CD14-positive monocyte (primary cell): ENCODE results near the gene MED20. TPM values are rescaled to one million over a fixed set of nuclear protein-coding genes. Genes with fewer than 3 reads are reported as not detected.

Source experiments
- DNase-seq, 3 donors: peaks; one replicate each; pipeline ENCODE4 v3.0.0-alpha.2; 2011 to 2022
- H2AFZ ChIP-seq: 2 replicates; pipeline ENCODE4 v1.6.0; 2012; ENCODE audit warnings: mild to moderate bottlenecking, low read depth, low read length, inconsistent platforms; ENCODE audit not compliant: insufficient read depth, poor library complexity, severe bottlenecking
- H3K27ac ChIP-seq, 2 donors: 1 replicate in 1 of 2; 2 replicates in 1 of 2; pipeline ENCODE4 v1.5.1; 2012 to 2013; ENCODE audit warnings: low read length in 2 of 2, control low read depth in 1 of 2, inconsistent platforms in 1 of 2, low read depth in 1 of 2, mild to moderate bottlenecking in 1 of 2
- H3K27me3 ChIP-seq, 2 donors: one replicate each; pipeline versions ENCODE4 v1.6.0 to v1.6.1; 2011 to 2013; ENCODE audit warnings: low read length in 2 of 2; ENCODE audit not compliant: control insufficient read depth in 2 of 2, insufficient read depth in 2 of 2
- H3K36me3 ChIP-seq, 2 donors: replicated peaks in 1 of 2; 1 replicate in 1 of 2; 2 replicates in 1 of 2; pipeline versions ENCODE4 v1.5.1 to v1.6.1; 2012 to 2013; ENCODE audit warnings: low read length in 2 of 2, control low read depth in 1 of 2, inconsistent platforms in 1 of 2, mild to moderate bottlenecking in 1 of 2; ENCODE audit not compliant: insufficient read depth in 2 of 2, control insufficient read depth in 1 of 2
- H3K4me1 ChIP-seq, 2 donors: 1 replicate in 1 of 2; 2 replicates in 1 of 2; pipeline versions ENCODE4 v1.5.1 to v1.6.1; 2012 to 2013; ENCODE audit warnings: low read length in 2 of 2, control low read depth in 1 of 2, inconsistent platforms in 1 of 2, mild to moderate bottlenecking in 1 of 2, moderate library complexity in 1 of 2; ENCODE audit not compliant: insufficient read depth in 2 of 2, control insufficient read depth in 1 of 2
- H3K4me2 ChIP-seq: replicated peaks from 2 replicates; pipeline ENCODE3; 2012; ENCODE audit warnings: low read length, moderate library complexity, mild to moderate bottlenecking; ENCODE audit not compliant: poor library complexity, severe bottlenecking; ENCODE audit errors: extremely low read depth
- H3K4me3 ChIP-seq, 3 experiments: fragments of 200-600 bp in 1 of 3; sonication (generic) in 1 of 3; replicated peaks in 1 of 3; 1 replicate in 2 of 3; 2 replicates in 1 of 3; pipeline ENCODE4 v1.5.1; 2011 to 2013; ENCODE audit warnings: low read length in 3 of 3, mild to moderate bottlenecking in 3 of 3, control low read depth in 2 of 3, low read depth in 2 of 3, inconsistent platforms in 1 of 3, moderate library complexity in 1 of 3
- H3K79me2 ChIP-seq: 2 replicates; pipeline ENCODE4 v1.6.0; 2012; ENCODE audit warnings: mild to moderate bottlenecking, control low read depth, inconsistent platforms, low read length, moderate library complexity; ENCODE audit not compliant: insufficient read depth
- H3K9ac ChIP-seq: 2 replicates; pipeline ENCODE4 v1.6.0; 2017; ENCODE audit warnings: low read length, mild to moderate bottlenecking; ENCODE audit not compliant: insufficient read depth, poor library complexity, severe bottlenecking
- H3K9me3 ChIP-seq, 2 donors: replicated peaks in 1 of 2; 1 replicate in 1 of 2; 2 replicates in 1 of 2; pipeline versions ENCODE4 v1.5.1 to v1.6.1; 2012 to 2013; ENCODE audit warnings: low read length in 2 of 2, control low read depth in 1 of 2; ENCODE audit not compliant: control insufficient read depth in 1 of 2, insufficient read depth in 1 of 2
- H4K20me1 ChIP-seq: 2 replicates; pipeline ENCODE4 v1.6.0; 2012; ENCODE audit warnings: mild to moderate bottlenecking, low read length, control low read depth, moderate library complexity; ENCODE audit not compliant: insufficient read depth
- H3K27ac Mint-ChIP-seq, 7 donors: one replicate each; pipeline ENCODE4 v1.8.0; 2020; ENCODE audit warnings: mild to moderate bottlenecking in 7 of 7, mixed read lengths in 7 of 7, moderate library complexity in 6 of 7, inconsistent platforms in 2 of 7
- H3K27me3 Mint-ChIP-seq, 3 donors: one replicate each; pipeline ENCODE4 v1.8.0; 2021 to 2022; ENCODE audit warnings: low read depth in 3 of 3, mild to moderate bottlenecking in 3 of 3, mixed read lengths in 3 of 3, moderate library complexity in 3 of 3, inconsistent platforms in 1 of 3
- H3K36me3 Mint-ChIP-seq, 2 donors: one replicate each; pipeline ENCODE4 v1.8.0; 2020; ENCODE audit warnings: mixed read lengths in 2 of 2, inconsistent platforms in 1 of 2, mild to moderate bottlenecking in 1 of 2
- H3K4me1 Mint-ChIP-seq: one replicate; pipeline ENCODE4 v1.8.0; 2020; ENCODE audit warnings: mild to moderate bottlenecking, mixed read lengths
- H3K4me3 Mint-ChIP-seq, 2 donors: one replicate each; pipeline ENCODE4 v1.8.0; 2020; ENCODE audit warnings: mild to moderate bottlenecking in 2 of 2, mixed read lengths in 2 of 2, moderate library complexity in 1 of 2
- H3K9me3 Mint-ChIP-seq, 7 donors: one replicate each; pipeline ENCODE4 v1.8.0; 2020 to 2022; ENCODE audit warnings: mixed read lengths in 7 of 7, mild to moderate bottlenecking in 6 of 7, moderate library complexity in 6 of 7, inconsistent platforms in 2 of 7
- CTCF ChIP-seq: fragments of 200-600 bp; IDR thresholded peaks from one replicate; pipeline ENCODE4 v1.8.0; 2022; ENCODE audit warnings: antibody characterized with exemption, mild to moderate bottlenecking
- WGBS: methylation state at CpG from one replicate; pipeline ENCODE4 v1.1.5; 2013; ENCODE audit warnings: missing lambda C conversion rate; ENCODE audit not compliant: insufficient coverage; 5-methylcytosine and 5-hydroxymethylcytosine counted together
- intact Hi-C, 2 donors: fragments of 100-400 bp; cut with micrococcal nuclease; formaldehyde crosslinking; loops; one replicate each; pipeline versions ENCODE4 v1.15.0 to v1.15.1; 2023
- polyA plus RNA-seq, 3 donors: library from polyadenylated mRNA; depleted of rRNA in 1 of 3; unstranded in 2 of 3; stranded (reverse) in 1 of 3; fragments of 300-500 nt in 2 of 3; fragments of >200 nt in 1 of 3; fragmentation: Illumina TruSeq in 2 of 3; gene quantifications; 1 replicate in 2 of 3; 2 replicates in 1 of 3; pipeline ENCODE4 v1.2.3, GENCODE V29; 2012 to 2021

The MED20 gene
- polyA plus RNA-seq, 3 donors: 6.3 to 16.2 (median 13.6) TPM

GRCh38 chr6:41964201-41964887 lies 43.4 kb upstream of the MED20 start:
- peaks cover 0 to 3% of the 10 kb centered on the region in 2 donors for H3K36me3 Mint-ChIP-seq
- H3K4me1 Mint-ChIP-seq: peaks cover 26% of the 10 kb centered on the region
- Histone ChIP-seq H3K4me2 (no peak overlapping the region), H3K27ac (no peak overlapping the region), H3K9me3 (no peaks in the 10 kb centered on the region), H2AFZ (no peak overlapping the region), H3K27me3 (no peaks in the 10 kb centered on the region), H3K4me3 (no peak overlapping the region), H3K79me2 (no peaks in the 10 kb centered on the region), H3K9ac (no peak overlapping the region), H4K20me1 (peaks cover 7% of the 10 kb centered on the region), H3K4me1 (peaks cover 16 to 27% of the 10 kb centered on the region in 2 donors), H3K36me3 (no peaks in the 10 kb centered on the region)
- H3K4me3 Mint-ChIP-seq: no peak overlapping the region
- peaks cover 0 to 2% (median 0%) of the 10 kb centered on the region in 7 donors for H3K9me3 Mint-ChIP-seq
- TF ChIP-seq CTCF: no peak
- WGBS: 83% methylated on average over 2 of the region's 2 CpGs
- H3K27me3 Mint-ChIP-seq: peaks cover 0 to 2% (median 2%) of the 10 kb centered on the region in 3 donors
- DNase-seq: no peak
- H3K27ac Mint-ChIP-seq: peak overlapping the region in 1 of 7 donors; percentile 3
- intact Hi-C loops: no loop called here

GRCh38 chr6:41963371-41963770 lies 42.4 kb upstream of the MED20 start:
- no peak for TF ChIP-seq CTCF
- Histone ChIP-seq H3K27me3 (no peaks in the 10 kb centered on the region), H4K20me1 (peaks cover 7% of the 10 kb centered on the region), H3K79me2 (no peaks in the 10 kb centered on the region), H3K36me3 (no peaks in the 10 kb centered on the region), H3K27ac (no peak overlapping the region), H3K4me2 (no peak overlapping the region), H2AFZ (no peak overlapping the region), H3K9me3 (no peaks in the 10 kb centered on the region), H3K9ac (no peak overlapping the region), H3K4me1 (peaks cover 16 to 26% of the 10 kb centered on the region in 2 donors), H3K4me3 (no peak overlapping the region)
- Mint-ChIP-seq H3K27me3 (peaks cover 0 to 4% (median 2%) of the 10 kb centered on the region in 3 donors), H3K4me1 (peaks cover 23% of the 10 kb centered on the region), H3K27ac (no peak overlapping the region), H3K9me3 (peaks cover 0 to 11% (median 3%) of the 10 kb centered on the region in 7 donors), H3K4me3 (no peak overlapping the region), H3K36me3 (peaks cover 0 to 3% of the 10 kb centered on the region in 2 donors)
- no CpG with 5 or more reads among the region's 1 CpG for WGBS
- DNase-seq: no peak
- intact Hi-C loops: no loop called here
